ENCODE results near the gene PARN. TPM values are rescaled to one million over a fixed set of nuclear protein-coding genes. Genes with fewer than 3 reads are reported as not detected.

PARN gene
- polyA plus RNA-seq, 2 of the 4 experiments (the other 2 are of a cell fraction), result 40.0 to 58.6 TPM

DNA sequence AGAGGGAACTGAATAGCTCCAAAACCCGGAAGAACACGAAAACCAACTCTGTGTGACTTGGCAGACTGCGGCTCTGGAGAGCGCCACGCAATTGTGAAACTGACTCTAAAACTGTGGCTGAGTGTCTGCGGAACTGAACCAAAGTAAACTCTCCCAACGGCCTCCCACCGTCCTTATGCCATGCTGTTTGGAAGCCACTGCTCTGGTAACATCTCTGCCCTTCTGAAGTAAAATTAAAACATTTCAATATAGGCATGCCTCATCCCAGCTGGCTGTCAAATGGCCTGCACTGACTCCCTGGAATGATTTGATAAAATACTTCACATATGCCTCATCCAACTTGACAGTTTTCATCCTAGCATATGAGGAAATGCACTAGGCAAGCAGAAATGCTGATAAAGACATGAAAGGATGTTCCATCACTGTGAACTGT, 70.2 kb downstream of the PARN start:
- Histone ChIP-seq H3K9me3 (no peaks in the 10 kb centered on the region), H3K4me1 (peaks cover 63% of the 10 kb centered on the region), H3K27ac (peak overlapping the region; percentile 32 to 57), H3K4me3 (no peak overlapping the region), H3K4me2 (peak overlapping the region; percentile 54)
- ChIA-PET CTCF (interaction anchor here (1.0 to 1.4 kb wide), 3 partner anchors 13 to 21 kb away, joined by 3 to 5 read pairs (median 4); no protein-coding TSS in a partner anchor), POLR2A (no interaction called here)
- peak in 1 of 2 experiments; percentile 47 for DNase-seq (ENCODE audit: low read depth in 1 of 2, low spot score in 1 of 2)
- ATAC-seq, result peak; percentile 35 to 54; a peak in 3 of 6 replicates
- no peak for FAIRE-seq
- WGBS (ENCODE audit: missing lambda C conversion rate), result 66% methylated on average over 8 of the region's 8 CpGs
- no peak for TF ChIP-seq JUNB (IDR thresholded peaks at IDR 0.05)
- no peak for TF ChIP-seq FOSL2 (IDR thresholded peaks at IDR 0.05)
- TF ChIP-seq FOSL2 (CRISPR knock-in tag; IDR thresholded peaks at IDR 0.05), result 0 out of 2 replicates have a peak, but pooled peaks have one; percentile 15
- no peak for TF ChIP-seq ZFP36 (IDR thresholded peaks at IDR 0.05; ENCODE audit: borderline replicate concordance, partially characterized antibody)
- TF ChIP-seq CEBPB (IDR thresholded peaks at IDR 0.05), result peak in 1 of 2 experiments; percentile 47; a peak in 1 of 4 replicates
- no peak for TF ChIP-seq HDAC2 (IDR thresholded peaks at IDR 0.05)
- no peak for TF ChIP-seq USF2 (IDR thresholded peaks at IDR 0.05)
- no peak for TF ChIP-seq POLR2A (IDR thresholded peaks at IDR 0.05; ENCODE audit: low read length)

GRCh38 chr16:14553447-14553846, 76.6 kb downstream of the PARN start:
- WGBS (ENCODE audit: missing lambda C conversion rate), result 80% methylated on average over 4 of the region's 4 CpGs
- TF ChIP-seq CHD4 (IDR thresholded peaks at IDR 0.05; ENCODE audit: borderline replicate concordance) (no peak), EP300 (IDR thresholded peaks at IDR 0.05) (no peak), RCOR1 (IDR thresholded peaks at IDR 0.05; ENCODE audit: low read depth, low read length) (no peak), CBX8 (IDR thresholded peaks at IDR 0.05) (no peak), FOXS1 (CRISPR knock-in tag; IDR thresholded peaks at IDR 0.05) (no peak), NPAS2 (CRISPR knock-in tag; IDR thresholded peaks at IDR 0.05; ENCODE audit: borderline replicate concordance) (no peak)
- TF ChIP-seq, protein P1, sequence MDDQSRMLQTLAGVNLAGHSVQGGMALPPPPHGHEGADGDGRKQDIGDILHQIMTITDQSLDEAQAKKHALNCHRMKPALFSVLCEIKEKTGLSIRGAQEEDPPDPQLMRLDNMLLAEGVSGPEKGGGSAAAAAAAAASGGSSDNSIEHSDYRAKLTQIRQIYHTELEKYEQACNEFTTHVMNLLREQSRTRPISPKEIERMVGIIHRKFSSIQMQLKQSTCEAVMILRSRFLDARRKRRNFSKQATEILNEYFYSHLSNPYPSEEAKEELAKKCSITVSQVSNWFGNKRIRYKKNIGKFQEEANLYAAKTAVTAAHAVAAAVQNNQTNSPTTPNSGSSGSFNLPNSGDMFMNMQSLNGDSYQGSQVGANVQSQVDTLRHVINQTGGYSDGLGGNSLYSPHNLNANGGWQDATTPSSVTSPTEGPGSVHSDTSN (IDR thresholded peaks at IDR 0.05), result no peak
- TF ChIP-seq, protein P2, sequence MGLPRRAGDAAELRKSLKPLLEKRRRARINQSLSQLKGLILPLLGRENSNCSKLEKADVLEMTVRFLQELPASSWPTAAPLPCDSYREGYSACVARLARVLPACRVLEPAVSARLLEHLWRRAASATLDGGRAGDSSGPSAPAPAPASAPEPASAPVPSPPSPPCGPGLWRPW (IDR thresholded peaks at IDR 0.05), result no peak
- H3K9me3 ChIP-seq, result no peaks in the 10 kb centered on the region
- no peak for DNase-seq (ENCODE audit: low read depth in 1 of 2, low spot score in 1 of 2)
- FAIRE-seq, result no peak
- POLR2A ChIA-PET, result no interaction called here
- ATAC-seq, result no peak
- CTCF ChIA-PET, result interaction anchor here (1.5 to 1.9 kb wide), 2 partner anchors 10 to 12 kb away, joined by 5 to 6 read pairs; no protein-coding TSS in a partner anchor
- no peak overlapping the region for H3K4me3 ChIP-seq
- peaks cover 59% of the 10 kb centered on the region for H3K4me1 ChIP-seq
- H3K27ac ChIP-seq, result no peak overlapping the region
- H3K4me2 ChIP-seq, result no peak overlapping the region

- FAIRE-seq (peak; percentile 68), DNase-seq (ENCODE audit: low read depth in 1 of 2, low spot score in 1 of 2) (peak in 1 of 2 experiments; percentile 66), ATAC-seq (peak; percentile 63 to 65)
- H3K27ac ChIP-seq, result peak overlapping the region; percentile 68 to 80
- H3K4me2 ChIP-seq, result peak overlapping the region; percentile 75
- no peaks in the 10 kb centered on the region for H3K9me3 ChIP-seq
- peaks cover 70% of the 10 kb centered on the region for H3K4me1 ChIP-seq
- no peak overlapping the region for H3K4me3 ChIP-seq
- TF ChIP-seq HEYL (CRISPR knock-in tag; IDR thresholded peaks at IDR 0.05) (no peak), CEBPB (IDR thresholded peaks at IDR 0.05) (peak in 1 of 2 experiments; percentile 27; a peak in 1 of 4 replicates), GATA3 (IDR thresholded peaks at IDR 0.05; ENCODE audit: borderline replicate concordance) (peak; percentile 41; the same call in 1 of the 2 replicates)
- TF ChIP-seq, protein P1 (IDR thresholded peaks at IDR 0.05), result no peak
- TF ChIP-seq, protein P3, sequence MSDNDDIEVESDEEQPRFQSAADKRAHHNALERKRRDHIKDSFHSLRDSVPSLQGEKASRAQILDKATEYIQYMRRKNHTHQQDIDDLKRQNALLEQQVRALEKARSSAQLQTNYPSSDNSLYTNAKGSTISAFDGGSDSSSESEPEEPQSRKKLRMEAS (IDR thresholded peaks at IDR 0.05), result peak; percentile 67
- ChIA-PET CTCF (interaction anchor here (0.5 to 3.7 kb wide), 7 partner anchors 12 to 250 kb away, joined by 3 to 20 read pairs (median 3); no protein-coding TSS in a partner anchor), POLR2A (no interaction called here)
- 4% methylated on average over 5 of the region's 5 CpGs for WGBS (ENCODE audit: missing lambda C conversion rate)
Observed at GRCh38 chr16:14549789-14550153, 80.3 kb downstream of the PARN start.
